Stimulated activated CD4-positive, alpha-beta T cell treated with anti-CD3 and anti-CD28 coated beads, Interleukin-4, amount 100 ng/mL, for 4 hours (primary cell): Measurements from ENCODE around the gene C22orf42.
"Not testable (repeated sequence)": the region's sequence is repeated elsewhere in the genome, so short reads cannot be mapped to it uniquely, and the experiment has no call there.

Source experiments
- DNase-seq, 2 experiments: peaks; one replicate each; pipeline ENCODE4 v3.0.0-alpha.2; 2020

The C22orf42 gene, protein sequence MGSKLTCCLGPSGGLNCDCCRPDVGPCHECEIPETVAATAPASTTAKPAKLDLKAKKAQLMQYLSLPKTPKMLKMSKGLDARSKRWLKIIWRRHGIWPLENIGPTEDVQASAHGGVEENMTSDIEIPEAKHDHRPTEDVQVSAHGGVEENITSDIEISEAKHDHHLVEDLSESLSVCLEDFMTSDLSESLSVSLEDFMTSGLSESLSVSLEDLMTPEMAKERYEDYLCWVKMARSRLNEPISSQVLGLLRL

DNA sequence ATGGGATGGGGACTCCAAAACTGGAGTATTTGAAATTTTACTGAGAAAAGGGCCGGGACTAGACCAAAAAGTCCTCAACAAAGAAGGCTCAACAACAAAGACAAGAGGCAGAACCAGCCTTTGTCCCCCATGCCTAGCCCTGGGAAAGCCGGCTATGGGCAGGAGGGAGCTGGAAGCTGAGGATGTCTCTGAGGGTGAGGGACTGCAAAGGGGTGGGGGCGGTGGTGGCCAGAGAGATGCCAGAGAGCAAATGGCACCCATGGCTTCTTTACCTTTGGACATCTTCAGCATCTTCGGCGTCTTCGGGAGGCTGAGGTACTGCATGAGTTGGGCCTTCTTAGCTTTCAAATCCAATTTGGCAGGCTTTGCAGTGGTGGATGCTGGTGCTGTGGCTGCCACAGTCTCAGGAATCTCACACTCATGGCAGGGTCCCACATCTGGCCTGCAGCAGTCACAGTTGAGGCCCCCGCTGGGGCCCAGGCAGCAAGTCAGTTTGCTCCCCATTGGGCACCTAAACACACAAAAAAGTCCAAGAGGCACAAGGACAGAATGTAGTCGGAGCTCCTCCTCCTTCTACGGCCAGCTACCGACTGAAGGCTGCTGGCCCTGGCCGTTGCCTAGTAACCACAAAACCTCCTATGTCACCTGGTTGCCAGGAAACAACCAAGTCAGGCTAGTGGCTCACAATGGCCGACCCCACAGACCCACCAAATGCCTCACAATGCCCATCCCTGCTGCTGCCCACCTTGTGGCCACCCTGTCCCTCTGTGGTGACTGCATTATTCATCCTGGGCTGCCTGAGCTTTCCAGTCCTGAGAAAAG is at the start of gene C22orf42:
Gene C22orf42, minus strand, starts transcription at position 592 of the 822 bp plus-strand sequence. Its CDS starts 88 bp downstream, at position 504.
- DNase-seq, result no peak

DNA sequence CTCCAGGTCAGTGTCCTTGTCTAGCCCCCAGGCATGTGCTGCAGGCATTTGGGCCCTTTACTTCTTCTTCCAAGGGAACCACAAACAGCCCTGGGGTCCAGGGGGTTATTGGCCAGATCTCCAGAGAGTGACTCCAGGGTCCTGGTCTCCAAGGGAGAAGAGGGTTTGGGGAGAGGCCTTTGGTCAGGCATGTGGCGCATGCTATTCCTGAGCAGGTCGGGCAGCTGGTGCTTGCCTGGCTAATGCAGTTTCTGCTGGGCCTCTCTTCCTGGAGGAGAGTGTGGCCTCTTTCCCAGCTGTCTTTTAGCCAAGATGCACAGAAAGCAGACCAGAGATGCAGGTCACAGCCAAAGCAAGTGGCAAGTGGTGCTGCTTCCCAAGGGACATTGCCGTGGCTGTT is 49.6 kb upstream of the C22orf42 start:
- no peak for DNase-seq

DNA sequence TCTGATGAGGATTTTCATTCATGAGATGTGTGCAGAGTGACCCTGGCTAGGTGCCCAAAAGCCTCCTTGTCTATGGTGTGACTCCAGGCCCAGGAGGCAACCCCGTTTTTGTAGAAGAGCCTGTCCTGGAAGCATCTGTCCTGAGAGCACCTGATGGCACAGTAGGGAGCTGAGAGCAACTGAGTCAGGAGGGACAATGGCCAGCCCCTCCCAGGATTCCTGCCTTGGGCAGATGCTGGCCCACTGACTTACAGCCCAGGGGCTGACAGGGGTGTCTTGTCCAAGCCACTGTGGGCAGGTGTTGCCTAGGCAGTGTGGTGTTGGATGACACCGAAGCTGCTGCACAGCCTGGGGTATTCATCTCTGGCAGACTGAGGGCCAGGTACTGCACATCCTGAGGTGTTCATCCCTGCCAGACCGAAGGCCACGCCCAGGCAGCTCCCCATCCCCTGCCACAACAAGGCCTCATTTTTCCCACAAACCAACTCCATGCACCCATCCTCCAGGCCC is 48.9 kb upstream of the C22orf42 start:
- DNase-seq, result no peak

DNA sequence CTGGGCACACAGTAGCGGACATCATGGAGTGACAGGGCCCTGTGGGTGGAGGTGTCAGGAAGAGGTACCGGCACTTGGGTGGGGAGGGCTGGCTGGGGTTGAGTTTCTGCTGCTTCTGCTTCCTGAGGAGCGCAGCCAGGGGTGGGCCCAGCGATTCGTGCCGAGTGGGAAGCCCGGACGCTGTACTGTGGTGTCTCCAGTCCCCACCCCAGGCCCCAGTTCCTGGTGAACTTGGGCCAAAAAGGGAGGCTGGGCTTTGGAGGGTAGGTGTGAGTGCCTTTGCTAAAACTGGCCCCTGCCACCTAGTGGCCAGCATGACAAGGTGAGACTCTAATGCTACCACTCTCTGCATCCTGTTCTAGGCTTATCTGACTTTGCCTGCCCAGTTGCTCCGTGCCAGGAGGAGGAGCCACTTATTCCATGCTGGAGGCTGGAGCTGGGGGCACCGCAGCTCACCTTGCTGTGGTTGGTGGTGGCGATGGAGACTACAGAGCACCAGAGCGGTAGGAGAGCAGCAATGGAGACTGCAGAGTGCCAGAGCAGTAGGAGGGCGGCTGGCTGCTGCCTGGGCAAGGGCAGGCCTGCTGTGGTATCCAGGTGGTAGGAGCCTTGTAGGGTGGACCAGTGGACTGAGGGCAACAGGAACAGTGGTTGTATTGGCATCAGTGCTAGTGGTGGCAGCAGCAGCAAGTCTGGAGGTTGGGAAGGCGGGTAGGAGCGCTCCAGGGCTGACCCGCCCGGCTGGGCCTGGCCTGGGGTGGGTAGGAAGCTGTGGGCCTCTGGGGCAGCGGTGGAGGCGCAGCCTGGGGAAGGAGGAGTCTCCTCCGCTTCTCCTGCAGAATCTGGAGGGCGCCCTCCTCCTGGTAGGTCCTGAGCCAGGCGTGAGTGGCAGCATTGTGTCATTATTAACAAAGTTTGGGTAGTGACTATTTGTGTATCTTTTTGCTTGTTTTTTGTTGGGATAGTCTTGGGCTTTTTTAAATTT is 48.0 kb upstream of the C22orf42 start:
- peak; percentile 29 to 36 for DNase-seq

DNA sequence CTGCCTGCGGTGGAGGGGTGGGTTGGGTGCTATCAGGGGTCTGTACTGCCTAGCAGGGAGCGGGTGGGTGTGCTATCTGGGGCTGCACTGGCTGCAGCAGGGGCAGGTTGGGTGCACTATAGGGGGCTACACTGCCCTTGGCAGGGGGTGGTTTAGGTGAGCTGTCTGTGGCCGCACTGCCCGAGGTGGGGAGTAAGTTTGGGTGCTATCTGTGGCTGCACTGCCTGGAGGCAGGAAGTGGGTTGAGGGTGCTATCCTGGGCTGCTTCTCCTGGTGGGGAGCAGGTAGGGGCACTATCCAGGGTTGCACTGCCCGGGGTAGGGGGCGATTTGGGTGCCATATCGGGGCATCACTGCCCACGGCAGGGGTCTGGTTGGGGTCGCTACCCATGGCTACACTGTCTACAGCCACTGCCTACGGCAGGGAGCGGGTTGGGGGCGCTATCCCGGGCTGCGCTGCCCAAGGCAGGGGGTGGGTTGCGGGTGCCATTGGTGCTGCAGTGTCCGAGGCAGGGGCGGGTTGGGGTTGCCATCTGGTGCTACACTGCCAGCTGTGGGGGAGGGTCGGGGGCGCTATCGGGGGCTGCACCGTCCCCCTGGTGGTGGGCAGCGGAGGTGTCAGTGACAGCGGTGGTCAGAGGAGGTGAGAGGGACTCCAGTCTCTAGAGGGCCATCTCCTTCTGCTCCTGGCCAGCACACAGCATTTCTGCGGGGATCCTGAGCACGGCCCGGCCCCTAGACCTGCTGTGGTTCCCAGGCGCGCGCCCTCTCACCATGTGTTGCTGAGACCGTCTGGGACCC is 47.1 kb upstream of the C22orf42 start:
- DNase-seq, result no peak

DNA sequence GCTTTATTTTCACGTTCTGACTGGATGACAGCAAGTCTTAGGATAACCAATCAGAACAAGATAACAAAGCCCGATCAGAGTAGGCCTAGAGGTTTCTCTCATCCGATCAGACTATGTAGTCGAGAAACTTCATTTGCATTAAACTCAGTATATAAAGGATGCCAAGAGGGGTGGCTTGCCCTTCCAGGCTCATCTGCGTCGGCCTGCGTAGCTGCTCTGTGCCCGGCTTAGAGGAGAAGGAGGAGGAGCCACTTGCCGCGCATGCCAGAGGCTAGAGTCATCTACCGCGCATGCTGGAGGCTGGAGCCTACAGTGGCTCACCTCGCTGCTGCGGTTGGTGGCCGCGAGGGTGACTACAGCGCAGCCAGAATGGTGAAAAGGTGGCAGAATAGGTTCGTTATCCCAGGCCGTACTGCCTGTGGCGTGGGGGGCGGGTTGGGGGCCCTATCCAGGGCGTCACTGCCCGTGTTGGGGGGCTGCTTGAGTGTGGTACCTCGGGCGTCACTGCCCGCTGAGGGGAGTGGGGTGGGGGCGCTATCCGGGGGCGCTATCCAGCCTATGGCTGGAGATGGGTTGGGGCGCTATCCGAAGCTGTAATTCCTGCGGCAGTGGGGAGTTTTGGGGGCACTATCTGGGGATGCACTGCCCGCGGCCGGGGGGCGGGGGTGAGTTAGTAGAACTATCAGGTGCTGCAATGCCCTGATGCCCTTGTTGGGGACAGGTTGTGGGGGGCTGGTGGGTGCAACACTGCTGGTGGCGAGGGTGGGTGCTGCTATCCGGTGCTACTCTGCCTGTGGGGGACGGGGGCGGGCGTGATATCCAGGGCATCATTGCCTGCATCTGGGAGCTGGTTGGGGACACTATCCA is 46.0 kb upstream of the C22orf42 start, which contains the start of gene RFPL2:
Gene RFPL2, minus strand, starts transcription at position 218 of the 867 bp plus-strand sequence. CDS start 2,622 bp downstream, outside the sequence.
- peak; percentile 41 to 42 for DNase-seq

DNA sequence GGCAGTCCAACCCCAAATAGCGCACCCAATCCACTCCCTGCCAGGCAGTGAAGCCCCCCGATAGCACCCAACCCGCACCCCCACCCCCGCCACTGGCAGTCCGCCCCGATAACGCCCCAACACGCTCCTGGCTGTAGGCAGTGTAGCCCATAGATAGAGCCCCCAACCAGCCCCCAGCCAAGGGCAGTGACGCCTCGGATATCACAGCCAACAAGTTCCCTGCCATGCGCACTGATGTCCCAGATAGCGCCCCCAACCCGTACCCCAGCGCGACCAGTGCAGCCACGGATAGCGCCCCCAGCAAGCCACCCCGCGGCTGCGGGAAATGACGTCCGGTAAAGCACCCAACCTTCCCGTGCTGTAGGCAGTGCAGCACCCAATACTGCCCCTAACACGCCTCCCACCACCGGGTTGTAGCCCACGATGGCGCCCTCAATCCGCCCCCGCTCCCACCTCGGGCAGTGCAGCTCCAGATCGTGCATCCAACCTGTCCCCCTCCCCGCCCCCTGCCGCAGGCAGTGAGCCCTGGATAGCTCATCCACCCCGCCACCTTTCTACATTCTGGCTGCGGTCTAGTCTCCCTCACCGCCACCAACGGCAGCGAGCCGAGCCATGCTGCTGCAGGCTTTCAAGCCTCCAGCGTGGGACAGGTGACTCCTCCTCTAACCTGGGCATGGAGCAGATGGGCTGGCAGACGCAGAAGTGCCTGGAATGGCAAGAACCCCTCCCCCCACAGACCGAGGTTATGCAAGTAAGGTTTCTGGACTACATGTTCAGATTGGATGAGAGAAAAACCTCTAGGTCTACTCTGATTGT is 45.1 kb upstream of the C22orf42 start:
- DNase-seq, result peak in 1 of 2 experiments; percentile 14

DNA sequence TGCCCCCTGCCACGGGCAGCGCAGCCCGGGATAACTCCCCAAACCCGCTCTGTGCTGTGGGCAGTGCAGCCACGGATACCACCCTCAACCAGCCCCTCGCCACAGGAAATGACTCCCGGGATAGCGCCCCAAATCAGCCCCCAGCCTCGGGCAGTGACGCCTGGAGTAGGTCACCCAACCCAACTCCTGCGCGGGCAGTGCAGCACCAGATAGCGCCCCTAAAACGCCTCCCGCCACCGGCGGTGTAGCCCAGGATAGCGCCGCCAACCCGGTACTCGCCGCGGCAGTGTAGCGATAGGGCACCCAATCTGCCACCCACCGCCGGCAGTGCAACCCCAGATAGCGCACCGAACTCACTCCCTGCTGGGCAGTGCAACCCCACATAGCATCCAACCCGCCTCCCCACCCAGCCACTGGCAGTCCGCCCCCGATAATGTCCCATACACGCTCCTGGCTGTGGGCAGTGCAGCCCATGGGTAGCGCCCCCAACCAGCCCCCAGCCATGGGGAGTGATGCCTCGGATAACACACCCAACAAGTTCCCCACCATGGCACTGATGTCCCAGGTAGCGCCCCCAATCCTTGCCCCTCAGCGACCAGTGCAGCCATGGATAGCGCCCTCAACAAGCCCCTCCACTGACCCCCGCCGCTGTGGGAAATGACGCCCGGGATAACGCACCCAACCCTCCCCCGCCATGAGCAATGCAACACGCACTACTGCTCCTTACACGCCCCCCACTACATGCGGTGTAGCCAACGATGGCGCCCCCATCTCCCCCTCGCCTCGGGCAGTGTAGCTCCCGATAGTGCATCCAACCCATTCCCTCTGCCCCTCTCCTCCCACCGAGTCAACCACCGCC is 44.3 kb upstream of the C22orf42 start:
- DNase-seq, result no peak

DNA sequence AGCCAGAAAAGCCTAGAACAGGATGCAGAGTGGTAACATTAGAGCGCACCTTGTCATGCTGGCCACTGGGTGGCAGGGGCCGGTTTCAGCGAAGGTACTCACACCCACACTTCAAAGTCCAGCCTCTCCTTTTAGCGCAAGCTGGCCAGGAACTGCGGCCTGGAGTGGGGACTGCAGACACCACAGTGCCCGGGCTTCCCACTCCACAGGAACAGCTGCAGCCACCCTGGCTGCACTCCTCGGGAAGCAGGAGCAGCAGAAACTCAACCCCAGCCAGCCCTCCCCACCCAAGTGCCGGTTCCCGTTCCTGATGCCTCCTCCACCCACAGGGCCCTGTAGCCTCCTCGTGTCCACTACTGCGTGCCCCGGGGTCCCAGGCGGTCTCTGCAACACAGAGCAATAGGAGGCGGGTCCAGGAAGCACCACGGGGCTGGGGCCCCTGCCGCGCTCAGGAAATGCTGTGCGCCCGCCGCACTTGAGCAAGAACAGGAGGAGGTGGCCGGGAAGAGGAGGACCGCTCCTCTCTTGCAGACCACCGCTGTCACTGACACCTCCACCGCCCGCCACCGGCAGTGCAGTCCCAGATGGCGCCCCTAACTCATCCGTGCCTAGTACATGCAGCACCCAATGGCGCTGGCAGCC is 43.6 kb upstream of the C22orf42 start:
- no peak for DNase-seq

DNA sequence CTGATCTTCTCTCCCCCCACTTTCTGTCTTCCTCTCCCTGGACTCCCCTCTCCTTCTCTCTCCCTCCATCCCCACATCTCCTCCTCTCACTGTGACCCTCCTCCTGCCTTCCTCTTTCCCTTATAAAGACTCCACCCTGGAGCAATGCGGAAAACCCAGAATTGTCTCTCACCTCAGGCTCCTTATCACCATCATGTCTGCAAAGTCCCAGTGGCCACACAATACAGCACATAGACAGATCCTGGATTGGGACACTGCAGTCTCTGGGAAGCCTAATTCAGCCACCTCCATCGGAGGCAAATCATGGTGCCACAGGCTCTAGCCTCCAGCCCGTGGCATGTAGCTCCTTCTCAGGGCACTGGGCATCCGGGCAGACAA is 43.0 kb upstream of the C22orf42 start:
- DNase-seq, result no peak

DNA sequence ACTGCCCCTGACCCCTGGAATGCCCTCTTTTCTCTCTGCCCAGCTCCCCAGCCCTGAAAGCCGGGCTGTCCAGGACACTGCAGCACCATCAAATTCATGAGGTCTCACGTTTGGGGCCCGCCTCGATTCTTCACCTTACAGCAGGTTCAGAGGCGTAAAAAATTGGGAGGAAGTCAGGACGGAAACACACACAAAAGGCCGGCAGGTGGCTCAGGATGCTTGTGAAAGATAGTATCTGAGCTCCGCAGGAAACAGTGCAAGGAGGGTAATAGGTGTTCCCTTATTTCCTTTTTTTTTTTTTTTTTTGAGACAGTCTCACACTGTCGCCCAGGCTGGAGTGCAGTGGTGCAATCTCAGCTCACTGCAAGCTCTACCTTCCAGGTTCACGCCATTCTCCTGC is 41.6 kb upstream of the C22orf42 start:
- DNase-seq, result no peak

DNA sequence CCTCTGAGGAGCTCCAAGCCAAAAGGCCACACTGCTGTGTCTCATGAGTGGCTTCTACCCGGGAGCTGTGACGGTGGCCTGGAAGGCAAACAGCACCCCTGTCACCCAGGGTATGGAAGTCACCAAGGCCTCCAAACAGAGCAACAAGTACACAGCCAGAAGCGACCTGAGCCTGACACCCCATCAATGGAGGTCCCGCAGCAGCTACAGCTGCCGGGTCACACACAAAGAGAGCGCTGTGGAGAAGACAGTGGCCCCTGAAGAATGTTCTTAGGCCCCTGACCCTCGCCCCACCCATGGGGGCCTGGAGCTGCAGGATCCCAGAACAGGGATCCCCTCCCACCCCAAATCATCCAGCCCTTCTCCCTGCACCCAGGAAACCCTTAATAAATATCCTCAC is 40.9 kb upstream of the C22orf42 start:
- no peak for DNase-seq

DNA sequence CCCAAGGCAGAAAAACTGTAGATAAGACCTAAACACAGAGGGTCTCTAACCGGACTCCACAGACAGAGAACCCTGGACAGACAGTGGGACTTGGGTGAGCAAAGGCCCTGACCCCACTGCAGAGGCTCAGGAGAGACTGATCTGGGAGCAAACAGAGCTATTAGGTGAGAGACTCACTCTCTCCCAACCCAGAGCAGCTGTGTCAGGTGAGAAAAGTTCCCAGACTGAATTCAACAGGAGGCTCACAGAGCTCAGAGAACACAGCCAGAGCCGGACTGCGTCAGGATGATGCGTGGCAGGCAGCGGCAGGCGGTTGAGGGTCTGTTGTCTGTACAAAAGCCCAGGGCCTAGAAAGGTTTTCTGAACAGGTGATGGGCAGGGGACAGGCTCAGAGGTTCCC is 40.2 kb upstream of the C22orf42 start:
- DNase-seq, result no peak

DNA sequence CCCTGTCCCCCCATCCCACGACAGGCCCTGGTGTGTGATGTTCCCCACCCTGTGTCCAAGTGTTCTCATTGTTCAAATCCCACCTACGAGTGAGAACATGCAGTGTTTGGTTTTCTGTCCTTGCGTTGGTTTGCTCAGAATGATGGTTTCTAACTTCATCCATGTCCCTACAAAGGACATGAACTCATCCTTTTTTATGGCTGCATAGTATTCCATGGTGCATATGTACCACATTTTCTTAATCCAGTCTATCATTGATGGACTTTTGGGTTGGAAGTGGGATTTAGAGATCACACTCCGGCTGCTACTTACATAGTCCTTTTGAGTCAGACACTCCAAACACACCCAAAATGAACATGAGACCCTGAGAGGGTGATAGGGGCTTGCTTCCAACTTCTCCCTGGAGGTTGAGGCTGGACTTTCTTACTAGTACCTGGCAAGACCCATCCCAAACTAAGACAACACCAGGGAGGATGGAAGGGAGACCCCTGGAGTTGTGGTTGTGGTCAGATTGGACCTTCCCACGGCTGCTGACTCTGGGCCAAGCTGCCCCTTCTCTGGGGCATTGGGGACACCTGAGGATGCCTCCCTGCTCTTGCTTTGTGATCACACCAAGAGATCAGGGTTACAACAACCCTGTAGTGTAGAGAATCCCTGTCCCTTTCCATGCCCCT is 38.6 kb upstream of the C22orf42 start:
- not testable (repeated sequence) for DNase-seq

DNA sequence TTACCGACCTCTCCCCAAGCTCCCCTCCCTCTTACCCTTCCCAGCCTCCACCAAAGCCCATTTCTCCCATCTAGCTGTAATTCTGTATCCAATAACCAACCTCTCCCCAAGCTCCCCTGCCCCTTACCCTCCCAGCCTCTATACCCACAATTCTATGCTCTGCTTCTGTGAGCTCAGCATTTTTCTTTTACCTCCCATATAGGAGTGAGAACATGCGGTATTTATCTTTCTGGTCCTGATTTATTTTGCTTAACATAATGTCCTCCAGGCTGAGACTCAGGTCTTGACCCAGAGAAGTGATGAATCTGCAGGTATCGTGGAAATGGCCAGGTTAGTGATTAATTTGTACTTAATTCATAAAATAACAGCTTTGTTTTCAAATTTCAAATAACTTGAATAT is 36.8 kb upstream of the C22orf42 start:
- DNase-seq, result not testable (repeated sequence)

DNA sequence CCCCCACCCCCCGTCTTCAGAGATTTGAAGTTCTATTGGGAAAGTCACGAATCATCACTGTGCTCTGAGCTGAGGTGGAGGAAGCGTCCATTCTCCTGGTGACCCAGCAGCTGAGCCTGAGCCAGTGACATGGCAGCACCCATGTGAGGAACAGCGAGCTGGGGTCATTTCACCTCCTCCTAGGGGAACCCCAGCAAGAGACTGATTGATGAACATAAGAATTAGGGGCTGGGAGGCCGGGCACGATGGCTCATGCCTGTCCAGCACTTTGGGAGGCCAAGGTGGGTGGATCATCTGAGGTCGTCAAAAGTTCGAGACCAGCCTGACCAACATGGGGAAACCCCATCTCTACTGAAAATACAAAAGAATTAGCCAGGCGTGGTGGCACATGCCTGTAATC is 34.2 kb upstream of the C22orf42 start:
- not testable (repeated sequence) for DNase-seq

DNA sequence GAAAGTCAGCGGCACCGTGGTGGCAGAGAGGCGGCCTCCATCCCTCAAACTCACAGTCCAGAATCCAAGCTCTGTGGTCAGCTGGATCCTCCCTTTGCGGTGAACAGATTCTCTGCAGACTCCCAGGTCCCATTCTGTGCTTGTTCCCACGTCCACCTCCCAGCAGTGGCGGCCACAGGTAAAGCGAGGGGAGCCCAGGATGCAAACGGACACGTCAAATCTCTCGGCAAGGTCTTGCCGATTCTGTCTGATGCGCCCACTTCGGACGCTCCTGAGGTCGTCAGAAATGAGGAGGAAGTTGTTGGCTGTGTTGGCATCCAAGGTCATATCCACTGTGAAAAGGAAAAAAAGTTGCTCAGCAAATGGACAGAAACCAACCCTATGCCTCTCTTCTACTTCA is 31.9 kb upstream of the C22orf42 start:
- not testable (repeated sequence) for DNase-seq

DNA sequence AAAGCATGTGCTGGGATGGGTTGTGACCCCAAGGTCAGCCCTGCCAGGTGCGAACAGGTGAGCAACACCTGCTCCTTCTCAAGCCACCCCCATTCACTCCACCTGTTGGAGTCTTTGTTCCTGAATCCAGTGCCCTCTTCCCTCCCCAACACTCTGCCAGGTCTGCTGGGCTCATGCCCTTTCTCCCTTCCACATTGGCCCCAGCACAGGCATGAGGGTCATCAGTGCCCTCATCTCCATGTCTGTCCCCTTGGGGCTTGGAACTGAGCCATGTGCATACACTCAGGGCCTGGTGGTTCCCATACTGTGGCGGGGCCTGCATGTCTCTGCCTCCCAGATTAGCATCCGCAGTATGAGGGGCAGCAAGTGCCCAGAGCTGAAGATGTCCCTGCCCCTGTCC is 26.7 kb upstream of the C22orf42 start:
- DNase-seq, result no peak
